ENCODE results near the gene TRAK2.

TRAK2 gene

GRCh38 chr2:201471732-201472393, 20.6 kb upstream of the TRAK2 start:
- no peaks in the 10 kb centered on the region for H3K9me3 ChIP-seq (ENCODE audit: control insufficient read depth, low read length)
- H3K4me3 ChIP-seq (ENCODE audit: insufficient read depth, low read depth, low read length) = no peak overlapping the region
- no peak overlapping the region for H3K27ac ChIP-seq (ENCODE audit: insufficient read depth, low read depth, low read length, poor library complexity, severe bottlenecking)
- no peaks in the 10 kb centered on the region for H3K27me3 ChIP-seq (ENCODE audit: control insufficient read depth, insufficient read depth, low read length, poor library complexity, severe bottlenecking)
- no peaks in the 10 kb centered on the region for H3K4me1 ChIP-seq (ENCODE audit: control insufficient read depth, insufficient read depth, low read length)
- WGBS, 2 experiments = 100% methylated on average over 1 to 3 of the region's 3 CpGs
- no peaks in the 10 kb centered on the region for H3K36me3 ChIP-seq (ENCODE audit: control insufficient read depth, insufficient read depth, low read length)

- peak overlapping the region; percentile 6 for H3K27ac ChIP-seq (ENCODE audit: insufficient read depth, low read depth, low read length, poor library complexity, severe bottlenecking)
- H3K36me3 ChIP-seq (ENCODE audit: control insufficient read depth, insufficient read depth, low read length) = no peaks in the 10 kb centered on the region
- H3K9me3 ChIP-seq (ENCODE audit: control insufficient read depth, low read length) = no peaks in the 10 kb centered on the region
- no peak overlapping the region for H3K4me3 ChIP-seq (ENCODE audit: insufficient read depth, low read depth, low read length)
- H3K4me1 ChIP-seq (ENCODE audit: control insufficient read depth, insufficient read depth, low read length) = no peaks in the 10 kb centered on the region
- 50 to 51% methylated on average over 7 to 9 of the region's 9 CpGs for WGBS, 2 experiments
- no peaks in the 10 kb centered on the region for H3K27me3 ChIP-seq (ENCODE audit: control insufficient read depth, insufficient read depth, low read length, poor library complexity, severe bottlenecking)
Measured at GRCh38 chr2:201470821-201471731, 19.8 kb upstream of the TRAK2 start.

DNA sequence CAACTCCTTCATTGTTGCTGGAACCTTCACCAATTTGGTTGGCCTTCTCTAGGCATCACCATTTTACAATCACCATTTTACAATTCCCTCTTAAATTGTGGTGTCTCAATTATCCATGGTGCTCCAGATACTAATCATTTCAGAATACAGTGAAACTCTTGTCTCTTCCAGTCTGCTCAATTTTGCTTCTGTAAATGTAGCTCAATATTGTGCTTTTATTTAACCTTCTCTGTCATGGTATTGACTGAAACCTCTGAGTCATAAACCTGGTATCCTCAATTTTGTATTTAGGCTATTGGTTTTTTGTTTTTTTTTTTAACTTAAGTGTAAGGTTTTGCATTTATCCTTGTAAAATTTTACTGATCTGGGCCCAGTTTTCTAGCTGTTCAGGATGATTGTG, 16.4 kb upstream of the TRAK2 start:
- Histone ChIP-seq H3K27ac (ENCODE audit: insufficient read depth, low read depth, low read length, poor library complexity, severe bottlenecking) (no peak overlapping the region), H3K9me3 (ENCODE audit: control insufficient read depth, low read length) (no peaks in the 10 kb centered on the region), H3K27me3 (ENCODE audit: control insufficient read depth, insufficient read depth, low read length, poor library complexity, severe bottlenecking) (no peaks in the 10 kb centered on the region), H3K36me3 (ENCODE audit: control insufficient read depth, insufficient read depth, low read length) (no peaks in the 10 kb centered on the region), H3K4me3 (ENCODE audit: insufficient read depth, low read depth, low read length) (no peak overlapping the region), H3K4me1 (ENCODE audit: control insufficient read depth, insufficient read depth, low read length) (no peaks in the 10 kb centered on the region)

GRCh38 chr2:201466050-201466675, 14.9 kb upstream of the TRAK2 start:
- H3K4me3 ChIP-seq (ENCODE audit: insufficient read depth, low read depth, low read length) = no peak overlapping the region
- no peaks in the 10 kb centered on the region for H3K4me1 ChIP-seq (ENCODE audit: control insufficient read depth, insufficient read depth, low read length)
- 91 to 100% methylated on average over 2 to 3 of the region's 3 CpGs for WGBS, 2 experiments

DNA sequence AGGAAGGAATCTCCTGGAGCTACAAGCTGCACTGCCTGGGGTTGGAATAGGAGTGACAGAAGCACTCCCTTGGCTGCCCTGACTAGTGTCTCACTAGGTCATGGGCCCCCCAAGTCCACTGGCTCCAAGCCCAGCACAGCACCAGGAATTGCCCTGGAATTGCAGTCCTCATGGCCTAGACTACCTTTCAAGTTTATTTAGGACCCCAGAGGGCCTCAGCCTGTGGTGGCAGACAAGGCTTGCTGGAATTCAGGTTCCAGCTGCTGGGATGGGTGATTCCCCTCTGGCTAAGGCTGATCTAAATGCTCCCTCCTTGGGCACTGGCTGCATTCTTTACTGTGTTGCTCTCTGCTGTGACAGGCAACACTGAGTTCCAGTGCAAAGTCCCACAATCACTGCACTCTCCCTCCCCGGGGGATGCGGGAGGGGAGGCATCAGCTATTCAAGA, 14.3 kb upstream of the TRAK2 start:
- Histone ChIP-seq H3K27me3 (ENCODE audit: control insufficient read depth, insufficient read depth, low read length, poor library complexity, severe bottlenecking) (no peaks in the 10 kb centered on the region), H3K36me3 (ENCODE audit: control insufficient read depth, insufficient read depth, low read length) (no peaks in the 10 kb centered on the region), H3K4me3 (ENCODE audit: insufficient read depth, low read depth, low read length) (no peak overlapping the region), H3K27ac (ENCODE audit: insufficient read depth, low read depth, low read length, poor library complexity, severe bottlenecking) (no peak overlapping the region), H3K4me1 (ENCODE audit: control insufficient read depth, insufficient read depth, low read length) (no peaks in the 10 kb centered on the region), H3K9me3 (ENCODE audit: control insufficient read depth, low read length) (no peaks in the 10 kb centered on the region)
- 84 to 90% methylated on average over 2 of the region's 2 CpGs for WGBS, 2 experiments

More at GRCh38 chr2:201466050-201466675, 14.9 kb upstream of the TRAK2 start:
- Histone ChIP-seq H3K36me3 (ENCODE audit: control insufficient read depth, insufficient read depth, low read length) (no peaks in the 10 kb centered on the region), H3K27me3 (ENCODE audit: control insufficient read depth, insufficient read depth, low read length, poor library complexity, severe bottlenecking) (no peaks in the 10 kb centered on the region), H3K9me3 (ENCODE audit: control insufficient read depth, low read length) (no peaks in the 10 kb centered on the region), H3K27ac (ENCODE audit: insufficient read depth, low read depth, low read length, poor library complexity, severe bottlenecking) (no peak overlapping the region)

GRCh38 chr2:201464547-201464946, 13.3 kb upstream of the TRAK2 start:
- Histone ChIP-seq H3K4me3 (ENCODE audit: insufficient read depth, low read depth, low read length) (no peak overlapping the region), H3K4me1 (ENCODE audit: control insufficient read depth, insufficient read depth, low read length) (no peaks in the 10 kb centered on the region), H3K36me3 (ENCODE audit: control insufficient read depth, insufficient read depth, low read length) (no peaks in the 10 kb centered on the region), H3K27me3 (ENCODE audit: control insufficient read depth, insufficient read depth, low read length, poor library complexity, severe bottlenecking) (no peaks in the 10 kb centered on the region), H3K9me3 (ENCODE audit: control insufficient read depth, low read length) (no peaks in the 10 kb centered on the region), H3K27ac (ENCODE audit: insufficient read depth, low read depth, low read length, poor library complexity, severe bottlenecking) (no peak overlapping the region)
- 96 to 98% methylated on average over 1 of the region's 1 CpG for whole genome bisulfite sequencing, 2 experiments

GRCh38 chr2:201460532-201460931, 9.3 kb upstream of the TRAK2 start:
- WGBS, 2 experiments = no CpG with 5 or more reads among the region's 1 CpG
- no peaks in the 10 kb centered on the region for H3K9me3 ChIP-seq (ENCODE audit: control insufficient read depth, low read length)
- no peak overlapping the region for H3K27ac ChIP-seq (ENCODE audit: insufficient read depth, low read depth, low read length, poor library complexity, severe bottlenecking)
- H3K4me3 ChIP-seq (ENCODE audit: insufficient read depth, low read depth, low read length) = no peak overlapping the region
- H3K36me3 ChIP-seq (ENCODE audit: control insufficient read depth, insufficient read depth, low read length) = no peaks in the 10 kb centered on the region
- H3K4me1 ChIP-seq (ENCODE audit: control insufficient read depth, insufficient read depth, low read length) = no peaks in the 10 kb centered on the region
- no peaks in the 10 kb centered on the region for H3K27me3 ChIP-seq (ENCODE audit: control insufficient read depth, insufficient read depth, low read length, poor library complexity, severe bottlenecking)

- Histone ChIP-seq H3K4me1 (ENCODE audit: control insufficient read depth, insufficient read depth, low read length) (no peaks in the 10 kb centered on the region), H3K27ac (ENCODE audit: insufficient read depth, low read depth, low read length, poor library complexity, severe bottlenecking) (no peak overlapping the region), H3K9me3 (ENCODE audit: control insufficient read depth, low read length) (no peaks in the 10 kb centered on the region), H3K27me3 (ENCODE audit: control insufficient read depth, insufficient read depth, low read length, poor library complexity, severe bottlenecking) (peaks cover 2% of the 10 kb centered on the region), H3K4me3 (ENCODE audit: insufficient read depth, low read depth, low read length) (no peak overlapping the region), H3K36me3 (ENCODE audit: control insufficient read depth, insufficient read depth, low read length) (no peaks in the 10 kb centered on the region)
Measured at GRCh38 chr2:201458381-201458780, 7.1 kb upstream of the TRAK2 start.

GRCh38 chr2:201452922-201453643, 1.8 kb upstream of the TRAK2 start:
- 94 to 99% methylated on average over 3 to 4 of the region's 6 CpGs for WGBS, 2 experiments
- no peaks in the 10 kb centered on the region for H3K4me1 ChIP-seq (ENCODE audit: control insufficient read depth, insufficient read depth, low read length)
- peak overlapping the region; percentile 93 for H3K4me3 ChIP-seq (ENCODE audit: insufficient read depth, low read depth, low read length)
- peaks cover 14% of the 10 kb centered on the region for H3K27me3 ChIP-seq (ENCODE audit: control insufficient read depth, insufficient read depth, low read length, poor library complexity, severe bottlenecking)
- no peaks in the 10 kb centered on the region for H3K9me3 ChIP-seq (ENCODE audit: control insufficient read depth, low read length)
- no peak overlapping the region for H3K27ac ChIP-seq (ENCODE audit: insufficient read depth, low read depth, low read length, poor library complexity, severe bottlenecking)
- no peaks in the 10 kb centered on the region for H3K36me3 ChIP-seq (ENCODE audit: control insufficient read depth, insufficient read depth, low read length)
